ENCODE results near the gene RABGAP1L.
"Not testable (repeated sequence)": the region's sequence is repeated elsewhere in the genome, so short reads cannot be mapped to it uniquely, and the experiment has no call there.

Gene RABGAP1L

DNA sequence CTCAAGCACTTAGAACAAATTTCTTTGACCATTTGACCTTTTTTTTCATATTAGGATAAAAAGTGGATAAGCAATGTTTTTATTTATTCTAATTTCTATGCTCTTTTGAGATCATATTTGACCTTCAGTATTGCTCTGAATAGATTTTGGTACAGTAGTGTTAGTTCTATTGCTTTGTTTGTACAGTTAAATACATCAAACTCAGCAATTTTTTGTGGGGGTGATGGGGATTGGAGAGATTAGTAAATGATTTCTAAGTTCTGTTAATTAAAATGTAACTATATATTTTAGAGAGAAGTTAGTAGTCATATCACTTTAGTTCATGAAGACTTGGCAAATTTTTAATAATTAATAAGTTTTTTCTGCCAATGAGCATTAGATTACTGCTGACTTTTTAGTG lies 286.0 kb downstream of the RABGAP1L start:
- DNase-seq (ENCODE audit: low read depth) = no peak

DNA sequence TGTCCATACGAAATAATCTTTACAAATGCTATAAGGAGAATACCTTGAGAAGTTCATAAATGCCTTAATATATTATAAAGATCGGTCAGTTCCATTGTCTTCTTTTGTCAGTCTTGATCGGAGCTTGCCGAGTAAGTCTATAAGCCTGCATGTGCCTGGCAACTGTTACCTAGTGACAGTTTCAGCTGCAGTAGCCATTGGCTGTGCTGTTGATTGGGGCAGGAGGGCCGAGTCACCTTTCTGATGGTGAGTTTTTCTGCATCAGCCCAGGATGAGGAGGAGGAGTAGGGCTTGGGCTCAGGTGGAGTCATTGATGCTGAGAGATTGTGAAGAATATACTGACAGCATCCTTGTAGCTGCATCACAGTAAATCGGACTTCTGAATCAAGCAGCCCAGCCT lies 286.5 kb downstream of the RABGAP1L start:
- no peak for DNase-seq (ENCODE audit: low read depth)

DNA sequence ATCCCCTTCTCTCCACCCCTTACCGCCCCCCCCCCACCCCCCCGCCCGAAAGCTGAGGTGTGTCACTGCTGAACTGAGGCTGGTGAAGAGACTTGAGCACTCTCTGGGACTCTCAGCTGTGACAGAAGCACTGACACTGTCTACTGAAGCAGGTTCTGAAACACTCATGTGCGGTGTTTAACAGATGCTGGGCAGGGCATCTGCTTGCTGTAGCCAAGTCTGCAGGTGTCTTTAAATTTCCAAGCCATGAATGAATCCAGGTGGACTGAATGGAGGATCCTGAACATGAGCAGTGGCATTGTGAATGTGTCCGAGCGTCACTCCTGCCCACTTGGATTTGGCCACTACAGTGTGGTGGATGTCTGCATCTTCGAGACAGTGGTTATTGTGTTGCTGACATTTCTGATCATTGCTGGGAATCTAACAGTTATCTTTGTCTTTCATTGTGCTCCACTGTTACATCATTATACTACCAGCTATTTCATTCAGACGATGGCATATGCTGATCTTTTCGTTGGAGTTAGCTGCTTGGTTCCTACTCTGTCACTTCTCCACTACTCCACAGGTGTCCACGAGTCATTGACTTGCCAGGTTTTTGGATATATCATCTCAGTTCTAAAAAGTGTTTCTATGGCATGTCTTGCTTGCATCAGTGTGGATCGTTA lies 288.7 kb downstream of the RABGAP1L start, which contains the start of gene GPR52:
TSS of gene GPR52 (plus strand) at position 99 of the 665 bp plus-strand sequence. CDS start at position 247, 148 bp downstream.
- DNase-seq (ENCODE audit: low read depth) = no peak

DNA sequence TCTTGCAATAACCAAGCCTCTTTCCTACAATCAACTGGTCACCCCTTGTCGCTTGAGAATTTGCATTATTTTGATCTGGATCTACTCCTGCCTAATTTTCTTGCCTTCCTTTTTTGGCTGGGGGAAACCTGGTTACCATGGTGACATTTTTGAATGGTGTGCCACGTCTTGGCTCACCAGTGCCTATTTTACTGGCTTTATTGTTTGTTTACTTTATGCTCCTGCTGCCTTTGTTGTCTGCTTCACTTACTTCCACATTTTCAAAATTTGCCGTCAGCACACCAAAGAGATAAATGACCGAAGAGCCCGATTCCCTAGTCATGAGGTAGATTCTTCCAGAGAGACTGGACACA lies 289.2 kb downstream of the RABGAP1L start:
- no peak for DNase-seq (ENCODE audit: low read depth)

DNA sequence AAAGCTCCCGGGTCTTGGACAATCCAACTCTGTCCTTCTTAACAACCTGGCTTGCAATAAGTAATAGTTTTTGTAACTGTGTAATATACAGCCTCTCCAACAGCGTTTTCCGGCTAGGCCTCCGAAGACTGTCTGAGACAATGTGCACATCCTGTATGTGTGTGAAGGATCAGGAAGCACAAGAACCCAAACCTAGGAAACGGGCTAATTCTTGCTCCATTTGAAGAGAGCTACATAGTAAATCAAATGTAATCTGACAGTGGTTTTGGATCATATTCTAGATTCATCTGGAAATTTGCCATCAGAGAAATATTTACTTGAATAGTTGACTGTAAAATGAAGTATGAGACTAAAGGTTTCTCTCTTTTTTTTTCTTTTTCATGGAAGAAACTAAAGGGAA lies 289.7 kb downstream of the RABGAP1L start:
- no peak for DNase-seq (ENCODE audit: low read depth)

DNA sequence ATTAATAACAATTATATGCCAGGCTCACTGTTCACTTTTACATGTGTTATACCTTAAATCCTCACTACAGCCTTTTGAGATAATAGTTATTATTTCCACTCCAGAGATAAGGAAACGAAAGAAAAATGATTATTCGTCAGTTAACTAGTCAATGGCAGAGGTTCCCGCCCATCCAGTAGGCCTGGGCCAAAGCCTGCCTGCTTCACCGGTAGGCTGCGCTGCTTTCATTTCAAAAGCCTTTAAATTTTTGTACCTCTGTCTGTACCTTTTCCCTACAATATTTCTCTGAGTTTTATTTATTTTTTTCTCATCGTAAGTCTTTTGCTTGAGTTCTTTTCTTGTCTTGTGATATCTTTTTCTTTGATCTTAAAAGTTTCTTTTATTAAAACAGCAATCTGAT lies 292.1 kb downstream of the RABGAP1L start:
- no peak for DNase-seq (ENCODE audit: low read depth)

DNA sequence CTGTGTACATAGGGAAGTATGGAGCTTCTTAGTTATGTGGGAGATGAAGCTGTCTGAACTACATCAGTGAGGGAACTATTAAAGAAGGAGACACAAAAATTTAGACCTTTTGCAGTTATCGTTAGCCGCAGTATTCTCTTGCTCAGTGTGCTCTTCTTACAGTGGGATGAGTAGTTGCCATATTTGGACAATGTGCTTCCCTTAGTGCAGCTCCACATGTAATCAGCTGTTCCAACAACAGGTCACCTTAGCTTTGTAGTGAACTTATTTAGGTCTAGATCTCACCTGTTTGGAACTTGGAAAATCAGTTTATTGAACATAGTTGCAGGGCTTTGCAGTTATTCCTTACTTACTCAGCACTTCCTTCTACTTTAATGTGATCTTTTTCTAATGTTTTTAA lies 306.5 kb downstream of the RABGAP1L start:
- no peak for DNase-seq (ENCODE audit: low read depth)

DNA sequence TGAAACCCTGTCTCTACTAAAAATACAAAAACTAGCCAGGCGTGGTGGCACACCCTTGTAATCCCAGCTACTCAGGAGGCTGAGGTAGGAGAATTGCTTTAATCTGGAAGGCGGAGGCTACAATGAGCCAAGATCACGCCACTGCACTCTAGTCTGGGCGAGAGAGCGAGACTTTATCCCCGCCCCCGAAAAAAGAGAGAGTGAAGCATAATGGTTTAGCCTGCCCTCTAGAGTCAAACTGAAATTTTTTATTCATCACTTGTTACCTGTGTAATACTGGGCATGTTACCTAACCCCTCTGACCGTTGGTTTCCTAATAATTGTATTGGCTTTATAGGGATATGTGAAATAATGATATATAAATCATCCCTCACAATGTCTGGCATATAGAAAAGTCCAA lies 307.3 kb downstream of the RABGAP1L start:
- DNase-seq (ENCODE audit: low read depth) = no peak

DNA sequence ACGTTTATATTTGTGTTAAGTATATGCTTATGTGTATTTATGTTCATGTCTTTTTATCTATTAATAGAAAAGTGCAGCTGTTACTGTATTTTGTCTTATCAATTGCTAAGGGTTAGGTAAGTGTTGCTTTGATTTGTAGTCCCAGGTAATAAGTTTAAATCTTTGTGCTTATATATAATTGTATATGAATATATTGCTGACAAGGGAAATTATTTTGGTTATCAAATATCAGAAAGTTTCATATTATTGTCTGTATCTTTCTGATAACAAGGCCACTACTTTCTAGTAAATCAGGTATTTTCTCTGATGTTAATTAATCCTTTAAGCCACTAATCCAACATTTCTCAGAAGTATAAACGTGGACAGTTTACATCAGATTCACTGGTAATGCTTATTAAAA lies 309.7 kb downstream of the RABGAP1L start:
- no peak for DNase-seq (ENCODE audit: low read depth)

DNA sequence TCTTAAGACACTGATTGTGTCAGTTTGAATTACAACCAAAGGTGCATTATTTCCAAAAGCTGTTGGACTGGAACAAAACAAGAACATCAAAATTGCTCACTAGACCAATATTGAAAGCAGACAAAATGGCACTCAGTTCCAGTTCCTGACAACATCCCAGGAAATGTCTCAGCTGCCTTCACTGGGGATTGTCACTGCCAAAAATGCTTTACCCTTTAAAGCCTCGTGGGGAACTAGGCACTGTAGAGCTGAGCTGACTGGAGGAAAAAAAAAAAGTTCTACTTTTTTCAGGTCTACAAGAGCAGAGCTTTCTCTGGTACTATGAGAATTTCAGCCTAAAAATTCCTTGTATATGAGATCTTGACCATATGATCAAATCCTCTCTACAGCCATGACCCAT lies 310.4 kb downstream of the RABGAP1L start:
- no peak for DNase-seq (ENCODE audit: low read depth)

DNA sequence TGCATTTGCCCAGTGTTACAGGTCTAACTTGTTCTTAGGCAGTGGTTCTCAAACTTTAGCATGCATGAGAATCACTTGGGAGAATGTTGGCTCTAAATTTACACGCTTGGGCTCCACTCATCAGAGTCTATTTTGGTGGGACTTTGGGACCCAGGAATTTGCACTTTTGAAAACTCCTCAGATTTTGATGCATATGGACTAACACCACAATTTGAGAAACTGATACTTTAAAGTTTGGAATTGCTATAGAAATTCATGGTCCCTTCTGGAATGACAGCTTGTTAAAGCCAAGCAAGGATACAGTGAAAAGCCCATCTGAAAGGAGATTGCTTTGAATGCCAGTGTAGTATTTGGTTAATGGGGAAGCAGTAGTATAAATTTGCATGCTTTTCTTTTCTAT lies 320.0 kb downstream of the RABGAP1L start:
- DNase-seq (ENCODE audit: low read depth) = no peak

DNA sequence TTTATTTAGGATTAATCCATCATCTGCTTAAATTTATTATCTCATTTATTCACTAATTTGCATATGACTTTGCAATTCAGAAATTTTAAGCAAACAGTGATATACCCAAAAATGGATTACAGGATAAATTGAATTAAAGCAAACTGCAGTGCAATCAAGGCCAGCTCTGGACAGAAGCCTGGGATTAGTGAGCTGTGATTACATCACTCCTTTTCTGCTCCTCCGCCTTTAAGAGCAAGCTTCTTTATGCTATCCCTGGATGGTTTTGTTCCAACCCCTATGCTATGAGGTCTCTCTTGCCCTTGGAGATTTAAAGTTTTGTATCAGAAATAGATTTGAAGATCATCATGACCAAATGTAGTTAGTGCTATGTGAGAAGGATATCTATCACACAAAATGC lies 321.0 kb downstream of the RABGAP1L start:
- no peak for DNase-seq (ENCODE audit: low read depth)

DNA sequence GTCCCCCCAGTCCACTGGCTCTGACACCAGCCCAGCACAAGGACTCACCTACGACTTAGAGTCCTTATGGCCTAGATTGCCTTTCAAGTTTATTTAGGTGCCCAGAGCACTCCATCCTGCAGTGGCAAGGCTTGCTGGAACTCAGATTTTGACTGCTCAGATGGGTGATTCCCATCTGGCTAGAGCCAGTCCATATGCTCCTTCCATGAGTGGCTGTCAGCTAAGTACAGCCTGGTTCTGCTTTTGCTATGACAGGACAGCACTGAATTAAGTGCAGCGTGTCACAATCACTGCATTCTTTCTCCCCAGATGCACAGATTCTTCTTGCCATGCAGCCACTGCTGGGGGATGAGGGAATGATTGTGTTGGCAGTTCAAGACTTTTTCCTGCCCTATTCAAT lies 332.3 kb downstream of the RABGAP1L start:
- no peak for DNase-seq (ENCODE audit: low read depth)

DNA sequence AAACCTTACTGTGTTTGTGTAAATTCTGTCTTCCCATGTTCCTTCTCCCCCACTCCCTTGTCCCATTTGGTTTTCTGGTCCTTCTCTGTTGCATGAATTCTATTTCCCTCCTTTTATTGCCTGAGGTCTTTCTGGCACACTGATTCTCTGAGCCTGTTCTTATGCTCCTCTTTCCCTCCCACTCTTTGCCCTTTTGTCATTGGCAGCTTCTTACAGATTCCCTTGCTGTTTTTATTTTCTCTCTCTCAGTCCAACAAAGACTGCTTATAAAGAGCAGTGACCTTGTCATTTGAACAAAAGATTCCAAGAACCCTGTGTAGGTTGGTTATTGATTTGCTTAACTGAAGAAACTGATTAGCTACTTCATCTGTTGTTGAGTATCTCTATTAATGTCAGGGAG lies 338.2 kb downstream of the RABGAP1L start:
- DNase-seq (ENCODE audit: low read depth) = no peak

DNA sequence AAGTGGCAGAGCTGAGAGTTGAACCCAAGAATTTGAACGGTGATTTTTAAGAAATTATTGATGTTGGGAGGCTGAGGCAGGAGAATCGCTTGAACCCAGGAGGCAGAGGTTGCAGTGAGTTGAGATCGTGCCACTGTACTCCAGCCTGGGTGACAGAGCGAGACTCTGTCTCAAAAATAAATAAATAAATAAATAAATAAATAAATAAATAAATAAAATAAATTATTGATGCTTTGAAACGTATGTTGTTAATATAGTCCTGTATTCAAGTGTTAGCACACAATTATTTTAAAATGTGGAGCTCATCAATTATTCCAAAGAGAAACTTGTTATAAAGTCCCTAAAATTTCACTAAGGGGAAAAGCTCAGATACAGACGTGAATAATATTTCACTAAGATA lies 357.4 kb downstream of the RABGAP1L start:
- not testable (repeated sequence) for DNase-seq (ENCODE audit: low read depth)

DNA sequence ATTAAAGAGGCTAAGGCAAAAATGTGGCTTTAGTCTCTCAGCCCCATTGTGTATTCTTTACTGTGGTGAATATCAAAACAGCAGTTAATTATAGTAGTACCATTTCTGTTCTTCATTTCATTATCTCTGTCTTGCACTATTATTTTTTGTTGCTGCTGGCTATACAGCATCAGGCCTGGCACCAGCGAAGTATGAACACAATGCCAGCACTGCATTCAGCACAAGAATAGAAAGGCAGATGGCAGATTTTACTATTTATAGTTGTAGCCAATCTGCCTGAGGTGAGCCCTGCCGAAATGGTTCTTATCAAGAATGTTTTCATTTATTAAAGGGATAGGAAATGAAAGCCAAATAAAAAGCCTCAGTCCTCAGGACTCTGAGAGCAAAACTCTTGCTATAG lies 360.5 kb downstream of the RABGAP1L start:
- no peak for DNase-seq (ENCODE audit: low read depth)

DNA sequence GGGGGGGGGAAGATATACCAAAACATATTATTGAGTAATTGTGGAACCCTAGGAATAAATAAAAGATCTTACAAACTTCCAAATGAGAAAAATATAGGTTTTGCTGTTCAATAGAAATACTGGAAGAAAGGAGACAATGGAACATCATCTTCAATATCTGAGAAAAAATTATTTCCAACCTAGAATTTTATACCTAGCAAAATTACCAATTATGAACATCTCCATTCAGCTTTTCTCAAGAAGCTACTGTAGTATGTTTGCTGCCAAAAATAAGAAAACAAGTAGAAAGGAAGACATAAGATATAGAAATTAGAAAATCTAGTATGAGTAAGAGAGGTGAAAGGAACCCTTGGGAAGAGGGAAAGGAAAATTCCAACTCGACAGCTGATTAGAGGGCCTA lies 372.4 kb downstream of the RABGAP1L start:
- no peak for DNase-seq (ENCODE audit: low read depth)

DNA sequence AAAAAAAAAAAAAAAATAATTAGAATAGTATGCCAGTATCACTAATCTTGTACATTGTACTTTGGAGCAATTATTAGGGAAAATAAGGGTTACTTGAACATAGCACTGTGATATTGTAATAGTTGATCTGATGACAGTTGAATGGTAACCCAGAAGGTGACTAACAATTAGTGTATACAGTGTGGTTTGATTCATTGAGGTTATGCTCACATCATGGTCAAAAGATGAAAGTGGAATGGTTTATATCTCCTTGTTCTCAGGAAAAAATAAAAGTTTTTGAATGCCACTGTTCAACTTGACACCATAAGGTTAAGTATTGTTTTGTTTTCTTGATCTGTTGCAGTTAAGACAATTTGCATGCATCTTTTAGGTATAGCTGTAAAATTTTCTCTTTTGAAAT lies 375.5 kb downstream of the RABGAP1L start:
- DNase-seq (ENCODE audit: low read depth) = no peak

DNA sequence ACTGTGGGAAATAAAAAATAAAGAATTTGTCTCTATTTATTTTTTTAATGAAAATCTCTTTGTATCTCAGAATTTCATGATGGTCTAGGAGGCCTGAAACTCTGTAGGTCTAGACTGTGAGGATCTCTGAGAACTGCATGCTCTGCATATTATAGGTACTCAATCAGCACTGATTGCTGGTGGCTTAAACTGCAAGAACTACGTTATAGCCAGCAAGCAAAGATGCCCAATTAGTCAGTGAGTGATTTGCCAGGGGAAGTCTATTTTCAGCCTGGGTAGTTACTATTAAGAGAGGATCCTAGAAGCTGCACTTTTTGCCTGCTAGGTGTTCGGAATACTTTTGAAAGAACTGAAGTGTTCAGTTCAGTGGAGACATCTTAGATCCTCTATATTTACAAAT lies 375.9 kb downstream of the RABGAP1L start:
- no peak for DNase-seq (ENCODE audit: low read depth)

DNA sequence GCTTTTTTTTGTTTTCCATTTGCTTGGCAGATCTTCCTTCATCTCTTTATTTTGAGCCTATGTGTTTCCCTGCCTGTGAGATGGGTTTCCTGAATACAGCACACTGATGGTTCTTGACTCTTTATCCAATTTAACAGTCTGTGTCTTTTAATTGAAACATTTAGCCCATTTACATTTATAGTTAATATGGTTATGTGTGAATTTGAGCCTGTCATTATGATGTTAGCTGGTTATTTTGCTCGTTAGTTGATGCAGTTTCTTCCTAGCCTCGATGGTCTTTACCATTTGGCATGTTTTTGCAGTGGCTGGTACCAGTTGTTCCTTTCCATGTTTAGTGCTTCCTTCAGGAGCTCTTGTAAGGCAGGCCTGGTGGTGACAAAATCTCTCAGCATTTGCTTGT lies 384.1 kb downstream of the RABGAP1L start:
- not testable (repeated sequence) for DNase-seq (ENCODE audit: low read depth)

DNA sequence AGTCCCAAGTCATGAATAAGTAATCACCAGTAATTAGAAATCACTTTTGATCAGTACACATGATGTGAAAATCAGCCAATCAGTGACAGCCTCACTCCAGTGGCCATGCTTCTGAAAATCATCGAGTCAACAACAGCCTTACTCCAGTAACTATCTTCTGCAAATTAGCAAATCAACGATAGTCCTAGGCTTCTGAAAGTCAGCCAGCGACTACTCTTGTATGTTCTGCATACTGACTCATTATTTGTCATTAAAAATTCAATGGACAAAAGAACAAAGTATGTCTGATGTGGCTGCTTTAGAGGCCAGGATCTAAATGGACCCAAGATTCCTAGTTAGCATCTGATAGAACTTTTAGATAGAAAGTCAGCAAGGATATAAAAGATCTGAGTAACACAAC lies 391.0 kb downstream of the RABGAP1L start:
- DNase-seq (ENCODE audit: low read depth) = no peak

DNA sequence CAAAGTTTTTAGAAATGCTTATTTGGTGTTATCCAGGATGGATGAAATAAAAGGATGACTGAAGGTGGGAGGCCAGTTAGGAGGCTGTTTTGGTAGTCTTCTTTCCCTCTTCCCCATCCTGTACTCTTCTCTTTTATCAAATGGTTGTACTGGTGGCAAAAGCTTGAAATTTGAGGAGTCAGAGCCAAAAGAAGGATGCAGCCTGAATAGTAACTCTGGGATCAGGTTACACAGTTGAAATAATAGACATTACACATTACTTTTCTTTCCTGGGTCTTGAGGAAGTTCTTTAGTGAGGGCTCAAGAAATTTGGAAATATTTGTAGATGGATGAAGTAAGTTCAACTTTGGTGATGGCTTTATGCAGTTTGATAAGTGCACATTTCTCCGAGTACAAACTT lies 397.1 kb downstream of the RABGAP1L start:
- DNase-seq (ENCODE audit: low read depth) = no peak

DNA sequence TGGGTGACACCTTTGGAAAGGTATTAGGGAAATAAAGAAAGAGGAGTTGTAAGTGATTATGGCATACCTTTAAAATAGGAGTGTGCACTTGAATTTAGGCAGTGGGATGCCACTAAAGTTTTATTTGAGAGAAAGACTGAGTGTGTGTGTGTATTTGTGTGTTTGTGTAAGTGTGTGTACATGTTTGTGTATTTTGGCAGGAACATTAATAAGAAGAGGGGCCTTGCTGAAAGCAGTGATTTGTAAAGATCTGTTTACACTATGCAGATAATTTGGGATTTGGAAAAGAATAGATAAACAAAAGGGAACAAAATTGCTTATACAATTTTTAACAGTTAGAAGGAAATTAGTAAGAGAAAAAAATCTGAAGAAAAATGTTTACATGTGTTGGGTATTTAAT lies 409.2 kb downstream of the RABGAP1L start:
- DNase-seq (ENCODE audit: low read depth) = no peak

DNA sequence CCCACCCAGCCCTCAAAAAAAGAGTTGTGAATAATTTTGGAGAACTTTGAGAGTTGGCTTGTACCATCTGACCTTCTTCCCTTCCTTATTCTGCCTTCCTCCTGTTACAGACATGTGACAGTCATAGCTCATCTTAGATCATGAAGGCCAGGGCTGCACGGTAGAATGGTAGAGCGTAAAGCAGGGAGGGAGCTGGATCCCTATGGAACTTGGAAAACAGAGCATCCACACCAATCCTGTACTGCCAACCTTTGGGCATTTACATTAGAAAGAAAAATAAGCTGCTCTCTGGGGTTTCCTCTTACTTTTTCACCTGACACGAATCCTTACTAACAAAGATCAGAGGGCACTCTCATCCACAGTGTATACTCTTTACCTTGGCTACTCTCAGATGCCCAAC lies 409.9 kb downstream of the RABGAP1L start:
- no peak for DNase-seq (ENCODE audit: low read depth)

DNA sequence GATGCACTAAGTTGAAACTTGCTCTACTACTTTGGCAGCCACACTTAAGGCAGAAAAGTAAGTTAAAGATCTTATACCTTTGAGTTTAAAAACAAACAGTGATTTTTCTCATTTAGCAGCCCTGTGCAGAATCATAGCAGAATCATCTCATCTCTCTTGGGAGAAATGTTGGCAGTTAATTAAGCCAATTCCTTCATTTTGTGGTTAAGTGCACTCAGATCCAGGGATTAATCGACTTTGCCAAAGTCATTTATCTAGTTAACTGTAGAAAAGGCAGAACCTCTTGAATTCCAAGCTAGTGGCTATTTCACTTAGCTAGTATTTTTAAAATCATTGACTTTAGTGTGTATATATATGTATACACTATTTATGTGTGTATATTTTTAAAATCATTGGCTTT lies 413.5 kb downstream of the RABGAP1L start:
- no peak for DNase-seq (ENCODE audit: low read depth)

Measured in GM04504 (cell line).